Choroid plexus epithelial cell (primary cell): ENCODE results near the gene SMIM35.

ENCODE experiments used
- DNase-seq: peaks from one replicate; pipeline ENCODE4 v3.0.0-alpha.2; 2010; ENCODE audit warnings: low read depth
- H3K4me3 ChIP-seq: 2 replicates; pipeline ENCODE4 v1.5.1; 2011; ENCODE audit warnings: low read depth, mild to moderate bottlenecking, control low read depth, low read length, moderate library complexity
- CTCF ChIP-seq: conservative IDR thresholded peaks from 2 replicates; pipeline ENCODE4 v1.5.1; 2011; ENCODE audit warnings: low read depth, mild to moderate bottlenecking, control low read depth, inconsistent platforms, low read length, moderate library complexity

SMIM35 gene

DNA sequence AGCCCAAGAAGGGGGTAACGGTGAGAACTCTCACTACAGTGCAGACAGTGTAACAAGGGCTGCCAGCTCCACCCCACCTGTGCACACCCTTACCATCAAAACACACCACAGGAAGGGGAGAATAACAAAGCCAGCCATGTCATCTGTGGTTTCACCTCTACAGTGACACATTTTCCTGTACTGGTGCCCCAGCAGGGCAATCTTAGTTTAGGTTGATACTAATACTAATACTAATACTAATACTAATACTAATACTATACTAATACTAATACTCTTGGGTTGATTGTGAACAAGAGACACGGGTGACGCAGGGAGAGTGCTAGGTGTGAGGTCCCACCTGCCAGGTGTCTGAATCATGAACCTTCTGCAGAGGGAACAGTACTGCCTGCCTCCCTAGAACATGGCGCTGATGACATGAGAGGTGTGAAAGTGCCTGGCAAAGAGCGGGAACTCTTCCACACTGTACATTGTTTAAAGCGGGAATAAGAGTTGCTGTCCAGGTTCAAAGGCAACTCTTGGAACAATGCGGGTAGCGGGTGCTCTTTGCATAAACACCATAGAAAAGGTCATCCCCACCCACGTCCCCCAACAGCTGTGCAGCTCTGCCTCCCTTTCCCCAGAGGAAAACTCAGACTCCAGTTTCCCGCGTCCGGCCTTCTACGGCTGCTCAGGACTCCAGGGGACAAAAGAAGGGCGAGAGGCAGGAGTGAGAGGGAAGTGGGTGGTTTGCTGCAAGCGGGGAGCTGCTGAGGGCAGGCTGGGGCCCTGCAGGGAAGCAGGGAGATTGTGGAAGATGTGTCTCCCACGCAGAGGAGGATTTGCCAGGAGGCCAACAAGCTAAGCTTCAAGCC, 34.9 kb downstream of the SMIM35 start:
- H3K4me3 ChIP-seq: no peak overlapping the region
- TF ChIP-seq CTCF: no peak
- no peak for DNase-seq

- H3K4me3 ChIP-seq: no peak overlapping the region
- DNase-seq: no peak
- TF ChIP-seq CTCF: no peak
Measured at GRCh38 chr11:118051136-118051610, 35.6 kb downstream of the SMIM35 start.

GRCh38 chr11:118050208-118050891, 36.4 kb downstream of the SMIM35 start:
- DNase-seq: no peak
- no peak overlapping the region for H3K4me3 ChIP-seq
- no peak for TF ChIP-seq CTCF

GRCh38 chr11:118049771-118050170, 37.0 kb downstream of the SMIM35 start:
- no peak for DNase-seq
- no peak overlapping the region for H3K4me3 ChIP-seq
- TF ChIP-seq CTCF: no peak

DNA sequence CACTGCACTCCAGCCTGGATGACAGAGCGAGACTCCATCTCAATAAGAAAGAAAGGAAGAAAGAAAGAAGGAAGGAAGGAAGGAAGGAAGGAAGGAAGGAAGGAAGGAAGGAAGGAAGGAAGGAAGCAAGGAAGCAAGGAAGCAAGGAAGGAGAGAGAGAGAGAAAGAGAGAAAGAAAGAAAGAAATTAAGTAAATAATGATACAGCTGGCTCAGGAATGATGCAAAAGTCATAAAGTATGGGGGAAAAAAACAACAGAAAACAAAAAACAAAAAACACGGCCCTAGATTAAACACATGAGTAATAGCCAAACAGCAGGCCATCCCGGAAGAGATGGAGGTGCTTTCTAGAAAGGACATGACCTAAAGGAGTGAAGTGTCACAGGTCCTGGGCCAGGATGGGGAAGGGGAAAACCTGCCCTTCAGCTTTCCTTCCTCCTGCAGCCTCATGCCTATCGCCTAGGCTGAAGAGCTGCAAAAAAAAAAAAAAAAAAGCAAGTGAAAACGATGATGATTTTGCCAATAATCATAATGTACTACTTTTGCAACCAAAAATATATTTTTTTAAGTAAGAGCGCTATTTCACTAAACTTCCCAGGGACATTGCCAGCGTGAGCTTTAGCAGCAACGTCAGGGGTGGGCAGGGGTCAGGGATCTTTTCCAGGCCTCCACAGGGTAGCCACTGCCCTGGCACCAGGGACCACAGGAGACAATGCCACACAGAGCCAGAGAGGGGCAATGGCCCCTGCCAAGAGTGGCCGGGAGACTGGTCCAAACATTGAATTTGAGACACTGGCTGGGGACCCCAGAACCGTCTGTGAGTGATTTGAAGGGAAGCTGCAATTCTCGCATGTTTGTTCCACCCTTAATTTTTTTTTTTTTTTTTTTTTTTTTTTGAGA, 38.0 kb downstream of the SMIM35 start:
- no peak for DNase-seq
- no peak overlapping the region for H3K4me3 ChIP-seq
- TF ChIP-seq CTCF: no peak

DNA sequence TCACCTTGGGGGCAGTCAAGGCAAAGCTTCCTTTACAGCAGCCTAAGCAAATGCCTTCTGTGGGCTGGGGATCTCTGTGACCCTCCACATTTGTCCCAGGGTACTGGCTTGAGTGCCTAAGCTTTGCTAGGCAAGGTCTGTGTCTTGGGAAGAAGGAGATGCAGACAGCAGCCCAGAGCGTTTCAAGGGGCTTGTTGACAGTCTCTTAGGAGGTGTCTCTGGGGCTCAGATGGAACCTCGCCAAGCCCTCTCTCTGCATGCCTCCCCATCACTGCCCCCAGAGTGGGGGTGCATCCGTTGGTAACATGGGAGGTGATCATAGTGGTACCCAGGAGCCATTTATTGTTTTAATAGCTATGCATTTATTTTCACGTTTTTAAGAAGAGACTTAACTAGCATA, 39.0 kb downstream of the SMIM35 start:
- no peak overlapping the region for H3K4me3 ChIP-seq
- TF ChIP-seq CTCF: no peak
- DNase-seq: no peak
